ENCODE data around the gene LPIN1. TPM values are rescaled to one million over a fixed set of nuclear protein-coding genes. Genes with fewer than 3 reads are reported as not detected.

The LPIN1 gene
- total and polyA plus RNA-seq, 8 donors, result 7.3 to 152 (median 18.2) TPM

- no peak overlapping the region for H3K4me3 ChIP-seq
- no peak overlapping the region for H3K27ac ChIP-seq
- intact Hi-C loops (cut with DNase I; ENCODE audit: low total_unique reads), result no loop called here
- H3K27me3 ChIP-seq, result no peaks in the 10 kb centered on the region
- no peak for DNase-seq
- TF ChIP-seq POLR2AphosphoS5 (IDR thresholded peaks at IDR 0.05) (no peak), POLR2A (IDR thresholded peaks at IDR 0.05) (no peak), CTCF (IDR thresholded peaks at IDR 0.05) (no peak), EP300 (IDR thresholded peaks at IDR 0.05) (no peak)
- no peaks in the 10 kb centered on the region for H3K9me3 ChIP-seq
- WGBS, 5 donors, result 48 to 66% (median 59%) methylated on average over 5 of the region's 5 CpGs
- peaks cover 0 to 19% (median 0%) of the 10 kb centered on the region in 4 donors for H3K4me1 ChIP-seq
- no peaks in the 10 kb centered on the region for H3K36me3 ChIP-seq
Observed at GRCh38 chr2:11718606-11719005, 27.8 kb upstream of the LPIN1 start.

GRCh38 chr2:11719230-11719977 is 27.0 kb upstream of the LPIN1 start:
- peak in 1 of 2 donors; percentile 28 for DNase-seq
- no peaks in the 10 kb centered on the region for H3K27me3 ChIP-seq
- no peak overlapping the region for H3K27ac ChIP-seq
- intact Hi-C loops (cut with DNase I; ENCODE audit: low total_unique reads), result no loop called here
- H3K36me3 ChIP-seq, result no peaks in the 10 kb centered on the region
- TF ChIP-seq EP300 (IDR thresholded peaks at IDR 0.05) (no peak), POLR2AphosphoS5 (IDR thresholded peaks at IDR 0.05) (no peak), POLR2A (IDR thresholded peaks at IDR 0.05) (no peak), CTCF (IDR thresholded peaks at IDR 0.05) (no peak)
- 13 to 29% (median 27%) methylated on average over 6 of the region's 6 CpGs for WGBS, 5 donors
- no peaks in the 10 kb centered on the region for H3K9me3 ChIP-seq
- peaks cover 0 to 19% (median 0%) of the 10 kb centered on the region in 4 donors for H3K4me1 ChIP-seq
- no peak overlapping the region for H3K4me3 ChIP-seq

- WGBS, 5 donors, result 75 to 86% (median 79%) methylated on average over 7 of the region's 7 CpGs
- DNase-seq, result no peak
- Histone ChIP-seq H3K9me3 (no peaks in the 10 kb centered on the region), H3K27ac (no peak overlapping the region), H3K36me3 (no peaks in the 10 kb centered on the region), H3K4me3 (no peak overlapping the region), H3K27me3 (no peaks in the 10 kb centered on the region), H3K4me1 (peaks cover 0 to 19% (median 0%) of the 10 kb centered on the region in 4 donors)
- no peak for TF ChIP-seq EP300 (IDR thresholded peaks at IDR 0.05)
- no peak for TF ChIP-seq POLR2A (IDR thresholded peaks at IDR 0.05)
- TF ChIP-seq CTCF (IDR thresholded peaks at IDR 0.05), result no peak
- TF ChIP-seq POLR2AphosphoS5 (IDR thresholded peaks at IDR 0.05), result no peak
- intact Hi-C loops (cut with DNase I; ENCODE audit: low total_unique reads), result no loop called here
Observed at GRCh38 chr2:11720752-11721151, 25.7 kb upstream of the LPIN1 start.

GRCh38 chr2:11722292-11723060 is 24.0 kb upstream of the LPIN1 start:
- Histone ChIP-seq H3K4me3 (no peak overlapping the region), H3K36me3 (no peaks in the 10 kb centered on the region), H3K9me3 (no peaks in the 10 kb centered on the region), H3K27me3 (no peaks in the 10 kb centered on the region), H3K4me1 (peaks cover 0 to 7% (median 0%) of the 10 kb centered on the region in 4 donors), H3K27ac (no peak overlapping the region)
- 61 to 72% (median 65%) methylated on average over 3 of the region's 3 CpGs for WGBS, 5 donors
- TF ChIP-seq POLR2AphosphoS5 (IDR thresholded peaks at IDR 0.05) (no peak), CTCF (IDR thresholded peaks at IDR 0.05) (no peak), POLR2A (IDR thresholded peaks at IDR 0.05) (no peak), EP300 (IDR thresholded peaks at IDR 0.05) (no peak)
- no peak for DNase-seq
- intact Hi-C loops (cut with DNase I; ENCODE audit: low total_unique reads), result no loop called here
